Measurements from ENCODE around the gene ARL10.
A peak's percentile ranks its signal among the peaks of the same experiment; 100 is the strongest.

Gene ARL10

GRCh38 chr5:176365351-176366231, at the start of gene ARL10:
Gene ARL10 (plus strand): TSS chr5:176365487. CDS start chr5:176365564, 77 bp downstream.
- DNase-seq (ENCODE audit: low read depth in 2 of 2): peak; percentile 40 to 52

- DNase-seq (ENCODE audit: low read depth in 2 of 2): no peak
Observed at GRCh38 chr5:176317534-176318374, 47.5 kb upstream of the ARL10 start.

DNA sequence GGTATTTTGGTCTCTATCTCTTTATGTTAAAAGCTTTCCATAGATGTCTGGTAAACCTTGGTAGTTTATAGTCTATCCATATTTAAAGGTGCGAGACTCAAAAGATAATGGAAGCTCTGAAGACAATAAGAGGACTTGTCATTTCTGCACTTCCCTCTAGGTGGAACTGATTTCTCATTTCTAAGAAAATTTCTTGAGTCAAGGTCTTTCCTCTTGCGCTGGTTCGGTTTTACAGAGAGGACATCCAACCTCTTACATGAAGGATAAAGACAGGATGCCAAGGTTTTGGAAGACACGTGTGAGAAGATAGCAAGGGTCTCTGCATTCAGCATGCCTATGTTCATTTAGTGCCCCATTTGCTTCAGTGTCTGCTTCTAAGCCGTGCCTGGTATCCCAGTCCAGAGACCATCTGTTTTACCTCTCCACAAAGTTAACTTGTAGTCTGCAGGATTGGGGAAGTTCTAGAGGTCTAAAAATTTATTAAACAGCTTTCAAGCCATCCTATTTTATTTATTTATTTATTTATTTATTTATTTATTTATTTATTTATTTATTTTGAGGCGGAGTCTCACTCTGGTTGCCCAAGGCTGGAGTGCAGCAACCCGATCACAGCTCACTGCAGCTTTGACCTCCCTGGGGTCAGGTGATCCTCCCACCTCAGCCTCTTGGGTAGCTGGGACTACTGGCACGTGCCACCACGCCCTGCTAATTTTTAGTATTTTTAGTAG, 45.3 kb upstream of the ARL10 start:
- no peak for DNase-seq (ENCODE audit: low read depth in 2 of 2)

DNA sequence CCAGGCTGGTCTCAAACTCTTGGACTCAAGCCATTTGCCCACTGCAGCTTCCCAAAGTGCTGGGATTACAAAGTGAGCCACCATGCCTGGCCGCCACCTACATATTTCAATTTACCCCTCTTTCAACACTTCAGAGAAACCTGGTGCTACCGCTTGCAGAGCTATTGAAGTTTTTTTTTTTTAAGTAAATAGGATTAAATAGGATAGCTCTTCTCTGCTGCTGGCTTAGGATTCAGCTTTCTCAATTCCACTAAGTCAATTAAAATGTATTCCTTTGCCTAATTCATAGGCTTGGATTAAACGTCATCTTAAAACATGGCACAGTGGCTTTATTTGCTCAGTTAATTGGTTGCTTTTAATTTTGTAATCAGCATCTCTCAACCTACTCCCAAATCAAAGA, 44.7 kb upstream of the ARL10 start:
- no peak for DNase-seq (ENCODE audit: low read depth in 2 of 2)

GRCh38 chr5:176334031-176334770, 31.1 kb upstream of the ARL10 start:
- no peak for DNase-seq (ENCODE audit: low read depth in 2 of 2)

DNA sequence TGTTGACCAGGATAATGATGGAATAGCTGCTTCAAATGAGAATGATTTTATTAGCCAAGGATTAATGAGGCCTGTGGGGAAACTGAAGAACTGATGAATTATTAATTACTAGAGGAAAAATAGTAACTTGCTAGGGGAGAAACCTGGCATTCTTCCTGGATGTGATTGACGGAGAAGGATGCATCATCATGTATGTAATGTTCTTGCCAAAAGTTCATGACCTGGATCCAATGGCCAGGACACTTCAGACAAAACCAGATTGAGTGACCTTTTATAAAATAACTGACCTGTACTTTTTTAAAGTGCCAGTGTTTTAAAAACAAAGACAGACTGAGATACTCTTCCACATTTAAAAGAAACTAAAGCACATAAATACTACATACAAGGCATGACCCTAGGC, 27.4 kb upstream of the ARL10 start:
- DNase-seq (ENCODE audit: low read depth in 2 of 2): no peak

GRCh38 chr5:176339304-176339703, 26.0 kb upstream of the ARL10 start:
- DNase-seq (ENCODE audit: low read depth in 2 of 2): no peak

GRCh38 chr5:176341325-176342157, 23.7 kb upstream of the ARL10 start:
- no peak for DNase-seq (ENCODE audit: low read depth in 2 of 2)

GRCh38 chr5:176342158-176342483, 23.2 kb upstream of the ARL10 start:
- DNase-seq (ENCODE audit: low read depth in 2 of 2): no peak

GRCh38 chr5:176342766-176343458, 22.4 kb upstream of the ARL10 start:
- no peak for DNase-seq (ENCODE audit: low read depth in 2 of 2)

GRCh38 chr5:176350416-176350815, 14.9 kb upstream of the ARL10 start:
- DNase-seq (ENCODE audit: low read depth in 2 of 2): no peak

- no peak for DNase-seq (ENCODE audit: low read depth in 2 of 2)
Observed at GRCh38 chr5:176352116-176352878, 13.0 kb upstream of the ARL10 start.

DNA sequence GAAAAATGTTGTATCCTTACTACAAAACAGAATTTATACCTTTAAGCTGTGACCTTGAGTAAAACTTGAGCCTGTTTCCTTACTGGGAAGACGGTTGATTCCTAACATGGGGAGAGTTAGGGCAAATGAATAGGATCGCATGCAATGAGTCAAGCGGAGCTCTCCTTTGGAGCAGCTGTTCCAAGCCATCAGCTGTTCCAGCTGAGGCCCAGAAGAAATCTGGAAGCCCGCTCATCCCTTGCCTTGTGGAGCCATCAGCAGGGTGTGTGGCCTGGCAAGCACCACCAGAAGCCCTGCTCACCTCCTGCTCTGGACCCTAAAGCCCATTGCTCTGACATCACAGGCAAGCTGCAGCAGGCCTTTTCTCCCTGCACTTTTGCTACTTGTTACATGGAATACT, 11.8 kb upstream of the ARL10 start:
- DNase-seq (ENCODE audit: low read depth in 2 of 2): no peak

DNA sequence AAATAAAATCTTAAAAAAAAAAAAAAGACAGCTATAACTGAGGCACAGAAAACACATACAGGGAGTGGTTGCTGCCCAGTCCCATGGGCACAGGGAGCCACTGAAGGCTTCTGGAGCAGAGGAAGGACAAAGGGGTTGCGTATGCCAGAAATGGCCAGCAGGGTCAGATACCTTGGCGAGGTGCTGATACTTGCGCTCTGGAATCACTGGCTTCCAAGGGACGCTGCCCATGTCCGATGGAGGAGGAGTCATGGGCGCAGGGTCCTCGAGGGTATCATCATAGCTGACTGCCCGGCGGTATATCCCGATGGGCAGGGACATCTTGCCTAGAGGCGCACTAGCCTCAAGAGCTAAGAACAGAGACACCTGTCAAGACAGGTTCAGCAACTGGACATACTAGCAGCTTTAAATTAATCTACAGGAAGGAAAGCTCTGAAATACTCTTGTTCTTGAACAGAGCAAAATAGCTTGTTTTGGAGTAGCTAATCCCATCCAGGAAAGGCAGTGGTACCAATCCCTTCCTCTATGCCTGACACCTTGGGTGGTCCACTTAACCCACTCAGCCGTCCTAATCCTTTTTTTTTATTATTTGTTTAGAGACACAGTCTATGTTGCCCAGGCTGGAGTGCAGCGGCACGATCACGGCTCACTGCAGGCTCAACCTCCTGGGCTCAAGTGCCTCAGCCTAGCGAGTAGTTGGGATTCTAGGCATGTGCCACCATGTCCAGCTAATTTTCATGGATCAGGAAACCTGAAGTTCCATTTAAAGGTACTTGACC, 9.7 kb upstream of the ARL10 start:
- no peak for DNase-seq (ENCODE audit: low read depth in 2 of 2)

- DNase-seq (ENCODE audit: low read depth in 2 of 2): no peak
Observed at GRCh38 chr5:176356179-176356566, 9.1 kb upstream of the ARL10 start.

DNA sequence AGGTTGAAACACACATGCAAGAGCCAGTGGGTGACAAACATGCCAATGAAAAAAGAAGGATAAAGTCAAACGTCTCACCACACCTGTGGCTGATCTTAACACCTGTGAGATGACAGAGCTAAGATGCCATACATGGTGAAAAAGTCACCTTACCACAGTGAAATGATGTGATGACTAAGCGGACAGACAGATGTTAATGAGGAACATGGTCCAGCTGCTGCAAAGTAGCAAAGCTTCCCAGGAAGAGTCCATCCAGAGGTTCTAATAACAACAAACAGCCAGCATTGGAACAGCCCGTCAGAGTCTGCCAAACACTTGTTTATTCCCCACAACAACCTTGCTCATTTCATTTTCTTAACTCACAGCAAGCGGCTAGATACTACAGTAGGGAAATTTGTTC, 5.6 kb upstream of the ARL10 start:
- DNase-seq (ENCODE audit: low read depth in 2 of 2): no peak

DNA sequence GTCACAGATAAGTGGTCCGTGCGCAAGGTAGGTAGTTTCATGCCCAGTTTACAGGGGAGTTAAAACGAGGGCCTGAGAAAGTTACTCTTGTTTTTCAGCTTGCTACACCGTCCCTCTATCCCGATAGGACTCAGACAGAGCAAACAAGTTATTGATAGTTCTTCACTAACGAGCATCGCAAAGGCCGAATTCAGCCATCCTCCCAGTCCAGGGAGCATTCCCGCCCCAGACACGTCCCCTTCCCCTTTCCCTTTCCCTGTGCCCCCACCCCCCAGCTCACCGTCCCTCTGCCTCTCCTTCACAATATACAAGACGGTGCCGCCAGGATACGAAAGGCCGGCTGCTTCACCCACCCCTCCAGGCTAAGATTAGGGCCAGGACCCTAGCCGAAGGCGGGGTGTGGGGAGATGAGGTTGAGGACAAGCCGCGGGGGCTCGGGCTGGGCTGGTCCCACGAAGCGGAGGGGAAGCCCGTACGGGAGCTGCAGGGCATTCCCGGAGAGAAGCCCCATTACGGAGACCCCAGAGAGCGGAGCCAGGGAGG, 4.3 kb upstream of the ARL10 start:
- DNase-seq (ENCODE audit: low read depth in 2 of 2): peak in 1 of 2 donors; percentile 10
